Fibroblast of skin of abdomen (primary cell): ENCODE data around the gene MRI1. TPM values are rescaled to one million over a fixed set of nuclear protein-coding genes. Genes with fewer than 3 reads are reported as not detected.
"Not testable (repeated sequence)": the region's sequence is repeated elsewhere in the genome, so short reads cannot be mapped to it uniquely, and the experiment has no call there.

Source experiments
- DNase-seq: peaks from one replicate; pipeline ENCODE4 v3.0.0-alpha.2; 2013
- polyA plus RNA-seq, 2 experiments: library from polyadenylated mRNA; unstranded; fragments of 120-200 nt; gene quantifications; one replicate each; pipeline ENCODE4 v1.2.1, GENCODE V29; 2013; ENCODE audit not compliant: insufficient read length in 2 of 2

MRI1 gene
- polyA plus RNA-seq (2013, experiment 1 of 2; ENCODE audit: insufficient read length) = 19.1 TPM
- polyA plus RNA-seq (2013, experiment 2 of 2; ENCODE audit: insufficient read length) = 20.6 TPM

DNA sequence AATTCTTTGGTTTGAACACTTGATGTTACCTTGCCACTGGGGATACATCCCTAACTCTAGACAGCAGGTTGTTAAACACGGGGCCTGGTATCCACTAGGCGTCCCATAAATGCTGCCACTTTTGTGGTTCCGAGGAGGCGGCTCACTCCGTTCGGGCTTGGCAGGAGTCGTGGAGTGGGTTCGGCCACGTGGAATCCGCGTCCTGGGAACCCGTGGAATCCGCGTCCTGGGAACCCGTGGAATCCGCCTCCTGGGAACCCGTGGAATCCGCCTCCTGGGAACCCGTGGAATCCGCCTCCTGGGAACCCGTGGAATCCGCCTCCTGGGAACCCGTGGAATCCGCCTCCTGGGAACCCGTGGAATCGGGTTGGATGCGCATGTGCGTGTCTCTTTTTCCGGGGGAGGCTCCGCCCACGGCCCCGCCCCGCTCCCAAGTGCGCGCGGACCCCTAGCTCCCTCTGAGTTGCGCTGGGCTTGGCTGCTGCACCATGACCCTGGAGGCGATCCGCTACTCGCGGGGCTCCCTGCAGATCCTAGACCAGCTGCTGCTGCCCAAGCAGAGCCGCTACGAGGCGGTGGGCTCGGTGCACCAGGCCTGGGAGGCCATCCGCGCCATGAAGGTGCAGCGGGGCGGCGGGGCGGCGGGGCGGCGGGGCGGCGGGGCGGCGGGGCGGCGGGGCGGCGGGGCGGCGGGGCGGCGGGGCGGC, at the start of gene MRI1:
TSS of gene MRI1 (plus strand) at position 422 of the 707 bp plus-strand sequence. CDS start at position 489, 67 bp downstream.
- DNase-seq = peak; percentile 63

DNA sequence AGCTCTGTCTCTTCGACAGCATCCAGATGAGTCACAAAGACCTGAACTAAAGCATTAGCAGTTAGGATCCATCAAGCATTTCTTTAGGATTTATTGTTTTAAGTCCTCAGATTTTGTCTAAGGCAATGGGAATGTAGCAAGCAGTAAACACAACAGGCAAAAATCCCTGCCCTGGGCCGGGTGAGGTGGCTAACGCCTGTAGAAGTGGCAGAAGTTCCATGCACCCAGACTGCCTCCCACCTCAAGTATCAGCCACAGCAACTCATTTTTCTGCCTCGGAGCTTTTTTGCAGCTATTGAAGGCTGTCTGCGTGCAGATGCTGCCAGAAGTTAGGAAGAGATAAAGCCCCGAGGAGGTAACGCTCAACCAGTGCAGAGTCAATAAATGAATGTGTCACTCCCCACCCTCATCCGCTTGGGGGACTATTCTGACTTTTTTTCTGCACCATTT, 47.1 kb upstream of the MRI1 start:
- DNase-seq = peak; percentile 10

DNA sequence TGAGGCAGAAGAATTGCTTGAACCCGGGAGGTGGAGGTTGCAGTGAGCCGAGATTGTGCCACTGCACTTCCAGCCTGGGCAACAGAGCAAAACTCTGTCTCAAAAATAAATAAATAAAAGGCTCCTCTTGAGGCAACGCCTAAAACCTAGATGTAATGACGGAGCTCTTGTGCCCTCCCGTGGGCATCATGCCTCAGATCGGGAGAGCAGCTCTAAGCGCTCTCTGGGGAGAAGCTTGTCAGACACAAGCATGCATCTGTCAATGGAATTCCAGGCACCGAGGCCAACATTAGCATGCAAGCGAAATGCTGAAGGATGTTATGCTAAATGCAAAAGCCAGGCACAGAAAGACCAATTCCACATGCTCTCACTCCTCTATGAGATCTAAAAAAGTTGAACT, 45.6 kb upstream of the MRI1 start:
- peak; percentile 74 for DNase-seq

DNA sequence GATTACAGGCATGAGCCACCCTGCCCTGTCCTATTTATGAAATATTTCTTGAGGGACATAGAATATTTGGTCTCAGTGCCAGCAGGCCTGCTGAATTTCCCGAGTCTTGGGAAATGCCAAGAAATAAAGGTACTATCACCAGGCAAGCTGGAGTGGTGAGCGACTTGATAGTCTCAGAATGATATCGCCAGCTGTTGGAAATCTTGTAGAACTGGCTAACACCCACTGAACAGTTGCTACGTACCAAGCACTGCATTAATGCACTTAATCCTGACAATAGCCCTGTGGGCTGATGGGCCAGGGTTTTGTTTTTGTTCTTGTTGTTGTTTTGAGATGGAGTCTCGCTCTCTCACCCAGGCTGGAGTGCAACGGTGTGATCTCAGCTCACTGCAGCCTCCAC, 42.2 kb upstream of the MRI1 start:
- no peak for DNase-seq

DNA sequence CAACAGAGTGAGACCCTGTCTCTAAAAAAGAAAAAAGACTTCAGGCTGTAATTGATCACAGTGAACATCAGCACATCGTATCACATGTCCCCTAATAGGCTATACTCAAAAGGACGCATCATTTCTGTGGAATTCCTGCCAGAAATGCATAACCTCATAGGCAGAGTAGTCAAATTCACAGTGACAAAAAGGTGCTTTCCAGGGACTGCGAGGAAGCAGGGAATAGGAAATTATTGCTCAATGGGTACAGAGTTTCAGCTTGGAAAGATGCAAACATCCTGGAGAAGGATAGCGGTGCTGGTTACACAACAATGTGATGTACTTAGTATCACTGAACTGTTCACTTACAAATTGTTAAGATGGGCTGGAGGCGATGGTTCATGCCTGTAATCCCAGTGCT, 41.1 kb upstream of the MRI1 start:
- DNase-seq = peak; percentile 8

DNA sequence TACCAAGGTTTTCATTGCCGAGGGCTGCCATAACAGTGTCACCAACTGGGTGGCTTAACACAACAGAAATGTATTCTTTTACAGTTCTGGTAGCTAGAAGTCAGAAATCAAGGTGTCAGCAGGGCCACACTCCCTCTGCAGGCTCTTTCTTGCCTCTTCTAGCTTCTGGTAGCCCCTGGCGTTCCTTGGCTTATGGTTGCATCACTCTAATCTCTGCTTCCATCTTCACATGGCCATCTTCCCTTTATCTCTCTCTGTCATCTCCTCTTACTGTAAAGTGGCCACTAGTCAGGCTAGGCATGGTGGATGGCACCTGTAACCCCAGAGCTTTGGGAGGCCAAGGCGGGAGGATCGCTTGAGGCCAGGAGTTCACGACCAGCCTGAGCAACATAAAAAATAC, 38.0 kb upstream of the MRI1 start:
- DNase-seq = no peak

DNA sequence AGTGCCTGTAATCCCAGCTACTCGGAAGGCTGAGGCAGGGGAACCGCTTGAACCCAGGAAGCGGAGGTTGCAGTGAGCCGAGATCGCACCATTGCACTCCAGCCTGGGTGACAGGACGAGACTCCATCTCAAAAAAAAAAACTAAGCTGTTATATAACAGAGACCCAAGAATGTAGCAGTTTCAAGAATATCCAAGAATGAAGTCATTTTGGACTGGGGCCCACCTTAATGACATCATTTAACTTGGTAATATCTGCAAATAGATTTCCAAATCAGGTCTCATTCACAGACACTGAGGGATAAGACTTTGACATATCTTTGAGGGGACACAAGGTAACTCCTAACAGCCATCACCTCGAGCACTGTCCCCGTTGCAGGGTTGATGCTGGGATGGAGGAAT, 36.5 kb upstream of the MRI1 start:
- DNase-seq = peak; percentile 74

DNA sequence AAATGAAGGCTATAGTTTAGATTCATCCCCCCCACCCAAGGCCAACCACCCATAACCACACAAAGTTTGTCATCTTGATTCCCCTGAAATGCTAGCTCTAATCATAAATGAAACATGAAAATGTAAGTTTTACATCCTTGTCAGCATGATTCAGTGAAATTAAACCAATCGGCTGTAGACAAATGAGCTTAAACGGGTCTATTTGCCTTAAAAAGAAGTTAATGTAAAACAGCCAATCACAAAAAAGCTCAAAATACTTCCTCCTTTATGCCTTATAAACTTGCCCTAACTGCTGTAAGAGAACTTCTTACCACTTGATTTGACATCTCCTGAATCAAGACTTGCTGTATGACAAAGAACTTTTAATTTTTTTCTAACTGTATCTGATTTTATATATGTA, 34.5 kb upstream of the MRI1 start:
- DNase-seq = peak; percentile 46

DNA sequence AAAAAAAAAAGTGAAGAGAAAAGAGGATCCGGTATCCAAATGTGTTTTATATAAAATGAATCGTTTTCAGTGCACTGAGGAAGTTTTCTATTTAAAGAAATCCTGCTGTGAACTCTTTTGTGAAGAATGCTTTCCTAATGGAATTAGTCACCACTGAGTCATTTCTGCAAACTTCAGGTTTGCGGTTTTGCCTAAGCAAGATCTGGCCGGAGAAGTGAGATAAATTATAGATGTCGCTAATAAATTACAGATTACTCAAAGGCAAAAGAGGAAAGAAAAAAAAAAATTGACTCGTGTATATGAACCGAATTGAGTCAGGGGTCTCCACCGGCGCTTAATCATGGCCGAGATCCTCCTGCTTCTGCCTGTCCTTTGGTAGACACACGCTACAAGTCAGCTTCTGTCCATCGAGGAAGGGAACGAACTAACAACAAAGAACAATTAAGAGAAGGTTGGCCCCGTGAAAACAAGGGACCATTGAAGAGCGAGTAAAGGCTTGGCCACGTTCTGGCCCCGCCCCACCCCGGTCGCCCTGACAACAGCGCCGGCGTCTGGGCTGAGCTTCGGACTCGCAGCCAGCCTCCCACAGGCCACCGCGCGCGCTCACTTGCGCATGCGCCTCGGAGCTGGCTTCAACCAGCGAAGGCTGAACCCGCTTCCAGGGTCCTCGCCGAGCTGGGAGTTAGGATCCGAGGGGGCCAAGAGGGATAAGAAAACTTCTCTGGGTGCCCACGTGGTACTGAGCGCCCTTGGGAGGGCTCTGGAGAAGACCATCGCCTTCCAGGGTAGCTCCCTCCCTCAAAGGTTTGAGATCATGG, 33.0 kb upstream of the MRI1 start:
- DNase-seq = peak; percentile 98

DNA sequence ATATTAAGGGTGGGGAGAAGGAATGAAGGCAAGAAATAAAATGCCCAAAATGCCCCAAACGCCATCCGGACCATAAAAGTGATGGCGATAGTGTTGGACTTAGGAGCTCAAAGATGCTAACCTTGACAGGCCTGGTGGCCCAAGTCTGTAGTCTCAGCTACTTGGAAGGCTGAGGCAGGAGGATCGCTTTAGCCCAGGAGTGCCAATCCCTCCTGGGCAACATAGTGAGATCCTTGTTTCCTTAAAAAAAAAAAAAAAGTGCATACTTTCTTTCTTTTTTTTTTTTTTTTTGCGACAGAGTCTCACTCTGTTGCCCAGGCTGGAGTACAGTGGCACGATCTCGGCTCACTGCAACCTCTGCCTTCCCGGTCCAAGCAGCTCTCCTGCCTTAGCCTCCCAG, 32.0 kb upstream of the MRI1 start:
- no peak for DNase-seq

DNA sequence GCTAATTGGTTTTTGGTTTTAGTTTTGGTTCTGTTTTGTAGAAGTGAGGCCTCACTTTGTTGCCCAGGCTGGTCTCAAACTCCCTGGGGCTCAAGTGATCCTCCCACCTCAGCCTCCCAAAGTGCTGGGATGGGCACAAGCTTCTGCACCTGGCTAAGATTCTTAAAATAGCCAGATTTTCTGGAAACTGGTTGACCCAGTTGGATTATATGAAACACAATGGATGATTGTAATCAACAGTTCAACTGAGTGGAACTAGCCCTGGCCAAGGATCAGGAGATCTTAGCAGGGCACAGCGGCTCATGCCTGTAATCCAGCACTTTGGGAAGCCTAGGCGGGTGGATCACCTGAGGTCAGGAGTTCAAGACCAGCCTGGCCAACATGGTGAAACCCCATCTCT, 29.6 kb upstream of the MRI1 start:
- DNase-seq = no peak

DNA sequence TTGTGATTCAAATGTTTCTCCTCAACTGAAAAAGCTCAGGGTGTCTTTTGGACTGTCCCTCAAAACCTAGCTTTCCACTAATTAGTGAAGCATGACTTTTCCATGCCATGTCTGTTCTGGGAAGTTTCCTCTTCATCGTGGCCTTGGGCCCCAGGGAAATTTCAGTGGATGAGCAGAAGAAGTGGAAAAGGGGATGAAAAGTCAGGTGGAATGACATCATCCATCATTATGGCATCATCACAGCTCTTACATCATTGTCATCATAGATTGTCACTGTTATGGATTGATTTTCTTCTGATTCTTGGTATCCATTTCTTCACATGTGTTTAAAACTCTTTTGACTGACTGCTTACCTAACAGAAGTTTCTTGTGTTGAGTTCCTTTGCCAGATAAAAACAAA, 26.2 kb upstream of the MRI1 start:
- no peak for DNase-seq

DNA sequence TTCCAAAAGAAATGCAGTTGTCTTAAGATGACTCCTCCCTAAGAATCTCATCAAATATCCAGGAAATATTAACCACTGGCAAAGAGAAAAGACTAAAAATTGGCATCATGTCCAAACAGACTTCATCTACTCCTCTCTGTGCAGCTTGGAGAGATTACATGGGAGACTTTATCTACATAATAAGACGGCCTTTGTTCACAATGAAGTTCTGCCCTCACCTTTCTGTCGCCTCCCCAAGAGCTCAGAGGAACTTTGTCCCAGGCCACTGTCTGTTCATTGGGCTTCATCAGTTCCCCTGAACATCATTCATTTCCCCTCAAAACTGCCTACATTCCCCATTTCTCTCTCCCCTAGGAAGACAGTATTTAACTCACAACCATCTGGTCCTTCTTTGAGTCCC, 22.4 kb upstream of the MRI1 start:
- DNase-seq = no peak

DNA sequence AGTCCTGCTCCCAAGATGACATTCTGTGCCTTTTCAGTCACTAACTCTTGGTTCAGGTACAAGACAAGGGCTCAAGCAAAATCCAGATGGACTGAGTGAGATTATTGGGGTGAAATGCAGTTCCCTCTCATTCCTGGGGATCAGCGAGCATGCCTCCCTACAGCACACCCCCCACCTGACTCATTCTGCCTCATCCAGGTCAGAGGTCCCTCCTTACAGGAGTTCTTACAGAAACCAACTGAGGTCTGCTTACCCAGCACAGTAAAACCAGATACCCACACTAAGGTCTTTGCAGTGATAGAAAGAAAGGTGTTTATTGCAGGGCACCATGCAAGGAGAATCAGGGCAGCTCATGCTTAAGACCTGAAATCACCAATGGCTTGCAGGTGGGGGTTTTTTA, 21.6 kb upstream of the MRI1 start:
- DNase-seq = no peak

DNA sequence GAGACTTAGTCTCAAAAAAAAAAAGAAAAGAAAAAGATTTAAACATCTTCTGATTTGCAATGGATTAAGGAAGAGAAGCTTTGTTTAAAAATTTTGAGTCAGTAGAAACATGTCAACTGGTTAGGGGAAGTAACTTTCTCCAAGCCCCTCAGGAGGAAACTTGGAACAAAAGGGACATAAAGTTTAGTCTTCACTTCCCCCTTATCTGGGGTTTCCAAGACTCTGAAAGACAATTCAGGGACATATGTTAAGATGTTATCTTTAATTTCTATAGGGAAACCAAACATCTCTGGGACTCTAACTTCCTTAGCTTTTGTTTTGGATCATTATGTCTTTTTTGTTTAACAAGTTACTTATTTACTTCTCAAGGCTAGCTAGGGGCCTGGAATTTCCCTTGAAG, 20.1 kb upstream of the MRI1 start:
- DNase-seq = no peak

DNA sequence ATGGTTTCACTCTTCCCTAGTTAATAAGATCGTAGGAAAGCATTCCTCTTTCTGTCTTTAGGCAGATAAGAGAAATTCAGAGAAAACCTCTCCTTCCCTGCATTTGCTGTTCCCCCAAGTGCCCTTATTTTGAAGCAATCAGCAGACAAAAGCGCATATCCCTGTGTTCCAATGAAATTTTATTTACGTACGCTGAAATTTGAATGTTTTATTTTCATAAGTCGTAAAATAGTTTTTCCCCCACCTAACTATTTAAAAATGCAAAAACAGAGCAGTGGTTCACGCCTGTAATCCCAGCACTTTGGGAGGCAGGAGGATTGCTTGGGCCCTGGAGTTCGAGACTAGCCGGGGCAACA, 17.2 kb upstream of the MRI1 start:
- DNase-seq = no peak

DNA sequence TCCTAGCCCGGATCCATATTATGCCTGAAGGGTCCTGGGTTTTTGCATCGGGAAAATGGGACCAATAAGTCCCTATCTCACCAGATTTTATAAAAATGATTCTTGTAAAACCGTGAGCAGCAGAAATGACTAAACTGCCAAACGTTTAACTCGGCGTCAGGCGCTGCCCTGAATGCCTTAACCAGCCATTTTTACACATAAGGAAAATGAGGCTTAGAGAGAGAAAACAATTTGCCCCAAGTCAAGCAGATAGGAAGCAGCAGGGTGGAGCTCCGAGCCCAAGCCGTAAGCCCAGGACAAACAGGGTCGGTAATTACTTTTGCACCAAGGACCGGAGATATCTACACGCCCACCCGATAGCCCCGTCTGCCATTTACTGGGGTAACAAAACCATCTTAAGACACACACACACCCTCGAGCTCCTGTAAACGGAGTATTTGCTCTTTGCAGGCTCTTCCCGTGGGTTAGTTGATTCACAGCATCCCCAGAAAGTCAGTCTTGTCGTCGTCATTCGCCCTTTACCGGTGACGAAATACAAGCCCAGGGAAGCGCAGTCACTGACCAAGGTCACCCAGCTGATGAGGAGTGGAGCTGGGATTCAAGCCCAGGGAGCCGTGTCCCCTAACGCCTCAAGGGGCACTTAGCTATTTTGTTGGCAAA, 16.0 kb upstream of the MRI1 start:
- DNase-seq = peak; percentile 13

DNA sequence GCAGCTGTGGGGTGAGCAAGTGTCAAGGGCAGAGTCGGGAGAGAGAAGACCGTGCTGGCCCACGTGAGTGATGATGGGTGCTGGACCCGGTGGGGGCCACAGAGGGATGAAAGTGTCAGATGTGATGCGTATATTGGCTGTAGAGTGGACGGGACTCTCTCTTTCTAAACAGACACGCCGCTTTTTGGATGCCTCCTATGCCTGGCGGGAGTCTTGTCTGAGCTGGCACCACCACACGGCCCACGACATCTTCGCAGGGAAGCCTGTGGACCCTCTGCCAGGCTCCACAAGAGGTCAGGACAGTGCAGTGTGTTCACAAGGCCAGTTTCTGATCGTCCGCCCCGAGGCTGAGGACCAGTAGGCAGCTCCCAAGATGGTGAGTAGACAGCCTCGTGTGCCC, 12.9 kb upstream of the MRI1 start:
- no peak for DNase-seq

DNA sequence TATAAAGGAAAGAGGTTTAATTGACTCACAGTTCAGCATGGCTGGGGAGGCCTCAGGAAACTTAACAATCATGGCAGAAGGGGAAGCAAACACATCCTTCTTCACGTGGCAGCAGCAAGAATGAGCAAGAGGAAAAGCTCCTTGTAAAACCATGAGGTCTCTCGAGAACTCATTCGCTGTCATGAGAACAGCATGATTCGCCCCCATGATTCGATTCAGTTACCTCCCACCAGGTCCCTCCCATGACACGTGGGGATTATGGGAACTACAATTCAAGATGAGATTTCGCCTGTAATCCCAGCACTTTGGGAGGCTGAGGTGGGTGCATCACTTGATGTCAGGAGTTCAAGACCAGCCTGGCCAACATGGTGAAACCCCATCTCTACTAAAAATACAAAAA, 10.7 kb upstream of the MRI1 start:
- not testable (repeated sequence) for DNase-seq

DNA sequence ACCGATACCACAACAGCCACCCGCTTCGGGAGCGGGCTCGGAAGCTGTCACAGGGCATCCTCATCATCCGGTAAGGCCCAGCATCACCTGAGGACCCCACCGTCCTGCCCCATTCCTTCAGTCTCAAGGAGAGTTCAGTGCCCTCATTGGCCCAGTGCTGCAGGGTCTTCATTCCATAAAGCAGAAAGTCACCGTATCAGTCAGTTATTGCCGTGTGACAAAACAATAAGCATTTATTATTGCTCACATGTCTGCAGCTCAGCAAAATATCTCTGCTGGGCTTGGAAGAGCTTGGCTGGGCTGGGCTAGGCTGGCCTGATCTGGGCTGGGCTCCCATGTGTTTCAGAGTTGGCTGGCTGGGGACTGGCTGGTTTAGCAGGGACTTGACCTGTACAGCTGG, 8.1 kb upstream of the MRI1 start:
- no peak for DNase-seq

DNA sequence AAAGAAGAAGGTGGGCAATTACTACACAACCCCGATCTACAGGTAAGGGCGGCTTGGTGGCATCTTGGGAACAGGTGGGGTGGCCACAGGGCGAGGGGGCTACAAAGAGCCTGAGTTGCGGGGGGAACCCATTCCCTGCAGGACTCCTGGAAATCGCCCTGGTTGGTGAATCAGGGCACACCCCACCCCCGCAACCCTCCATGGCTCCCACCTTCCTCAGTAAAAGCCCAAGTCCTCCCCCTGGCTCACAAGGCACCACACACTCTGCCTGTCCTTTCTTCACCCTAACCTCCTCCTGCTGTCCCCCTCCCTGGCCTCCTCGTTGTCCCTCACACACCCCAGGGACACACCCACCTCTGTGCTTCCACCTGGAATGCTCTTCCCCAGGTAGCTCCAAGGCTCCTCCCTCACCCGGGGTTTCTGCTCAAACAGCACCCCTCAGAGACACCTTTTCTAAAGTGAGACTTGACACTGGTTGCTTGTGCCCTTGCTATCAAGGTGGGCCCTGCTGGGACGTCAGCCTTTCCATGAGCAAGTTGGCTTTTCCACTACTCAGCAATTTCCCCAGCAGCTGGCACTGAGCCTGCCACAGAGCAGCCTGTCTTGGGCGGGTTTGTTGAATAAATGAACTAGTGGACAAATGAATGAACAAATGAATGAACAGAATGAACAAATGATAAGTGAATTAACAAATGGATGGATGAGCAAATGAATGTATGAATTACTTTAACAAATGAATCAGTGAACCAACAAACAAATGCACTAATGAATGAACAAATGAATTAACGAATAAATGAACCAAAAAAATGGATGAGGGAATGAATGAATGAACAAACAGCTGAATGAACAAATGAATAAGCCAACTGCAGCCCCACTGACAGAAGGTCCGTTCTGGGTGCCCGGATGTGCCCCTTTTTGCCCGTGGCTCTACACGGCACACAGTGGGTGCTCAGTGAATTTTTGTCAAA, 6.2 kb upstream of the MRI1 start:
- no peak for DNase-seq

DNA sequence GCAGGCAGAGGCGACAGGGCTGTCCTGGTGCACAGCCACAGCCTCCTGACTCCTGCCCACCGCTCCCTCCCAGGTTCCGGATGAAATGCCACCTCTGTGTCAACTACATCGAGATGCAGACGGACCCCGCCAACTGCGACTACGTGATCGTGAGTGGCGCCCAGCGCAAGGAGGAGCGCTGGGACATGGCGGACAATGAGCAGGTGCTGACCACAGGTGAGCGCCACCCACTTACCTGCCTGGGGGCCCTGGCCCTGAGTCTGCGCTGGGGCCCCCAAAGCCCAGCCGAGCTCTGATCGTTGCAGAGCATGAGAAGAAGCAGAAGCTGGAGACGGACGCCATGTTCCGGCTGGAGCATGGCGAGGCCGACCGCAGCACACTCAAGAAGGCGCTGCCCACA, 5.5 kb upstream of the MRI1 start:
- no peak for DNase-seq
